Neuronal stem cell (in vitro differentiated cells): ENCODE results near the gene SAMD14.

Experiments
- DNase-seq: peaks from one replicate; pipeline ENCODE4 v3.0.0-alpha.2; 2013; ENCODE audit warnings: low spot score
- H2AFZ ChIP-seq: one replicate; pipeline ENCODE4 v1.6.1; 2013; ENCODE audit warnings: mild to moderate bottlenecking, low read length, inconsistent platforms
- H2AK5ac ChIP-seq: 2 replicates; pipeline ENCODE4 v1.6.1; 2013; ENCODE audit warnings: low read depth, mild to moderate bottlenecking, inconsistent platforms, low read length, moderate library complexity, mixed read lengths
- H2BK120ac ChIP-seq: 2 replicates; pipeline ENCODE4 v1.6.1; 2013; ENCODE audit warnings: low read depth, mild to moderate bottlenecking, inconsistent platforms, low read length, moderate library complexity, mixed read lengths
- H2BK12ac ChIP-seq: one replicate; pipeline ENCODE4 v1.6.1; 2013; ENCODE audit warnings: low read length, inconsistent platforms
- H2BK15ac ChIP-seq: 2 replicates; pipeline ENCODE4 v1.6.1; 2013; ENCODE audit warnings: mild to moderate bottlenecking, low read length, inconsistent platforms, mixed read lengths
- H2BK5ac ChIP-seq: one replicate; pipeline ENCODE4 v1.6.1; 2013; ENCODE audit warnings: inconsistent platforms, mild to moderate bottlenecking, low read length, moderate library complexity
- H3K14ac ChIP-seq: one replicate; pipeline ENCODE4 v1.6.1; 2013; ENCODE audit warnings: low read length, inconsistent platforms
- H3K18ac ChIP-seq: 2 replicates; pipeline ENCODE4 v1.6.1; 2013; ENCODE audit warnings: low read length, inconsistent platforms
- H3K23ac ChIP-seq: 2 replicates; pipeline ENCODE4 v1.6.1; 2013; ENCODE audit warnings: low read depth, mild to moderate bottlenecking, mixed read lengths, low read length, inconsistent platforms; ENCODE audit not compliant: poor library complexity
- H3K27ac ChIP-seq: replicated peaks from 3 replicates; pipeline ENCODE4 v1.5.1; 2013; ENCODE audit warnings: low read length, inconsistent platforms
- H3K27me3 ChIP-seq, 3 experiments: 2 replicates each; pipeline ENCODE4 v1.6.1; 2013; ENCODE audit warnings: low read length in 3 of 3, mild to moderate bottlenecking in 2 of 3, inconsistent platforms in 1 of 3, low read depth in 1 of 3, mixed read lengths in 1 of 3, moderate library complexity in 1 of 3; ENCODE audit not compliant: control insufficient read depth in 3 of 3, insufficient read depth in 3 of 3
- H3K36me3 ChIP-seq, 2 donors: replicated peaks in 1 of 2; 2 replicates each; pipeline ENCODE4 v1.6.1; 2013; ENCODE audit warnings: low read length in 2 of 2; ENCODE audit not compliant: control insufficient read depth in 2 of 2, insufficient read depth in 2 of 2
- H3K4ac ChIP-seq: 2 replicates; pipeline ENCODE4 v1.6.1; 2013; ENCODE audit warnings: inconsistent platforms, mild to moderate bottlenecking, low read length, moderate library complexity
- H3K4me1 ChIP-seq, 2 donors: 1 replicate in 1 of 2; 2 replicates in 1 of 2; pipeline ENCODE4 v1.6.1; 2013; ENCODE audit warnings: low read length in 2 of 2, low read depth in 1 of 2; ENCODE audit not compliant: control insufficient read depth in 2 of 2, insufficient read depth in 1 of 2
- H3K4me2 ChIP-seq: one replicate; pipeline ENCODE4 v1.6.1; 2013; ENCODE audit warnings: mild to moderate bottlenecking, low read length, inconsistent platforms; ENCODE audit not compliant: insufficient read depth, poor library complexity, severe bottlenecking
- H3K4me3 ChIP-seq, 2 donors: 2 replicates each; pipeline ENCODE4 v1.5.1; 2013; ENCODE audit warnings: low read length in 2 of 2, mild to moderate bottlenecking in 2 of 2, inconsistent platforms in 1 of 2, moderate library complexity in 1 of 2
- H3K79me1 ChIP-seq: one replicate; pipeline ENCODE4 v1.6.1; 2013; ENCODE audit warnings: low read depth, mild to moderate bottlenecking, inconsistent platforms, low read length, moderate library complexity
- H3K9ac ChIP-seq: one replicate; pipeline ENCODE4 v1.6.1; 2013; ENCODE audit warnings: mild to moderate bottlenecking, low read depth, low read length, inconsistent platforms; ENCODE audit not compliant: poor library complexity
- H3K9me3 ChIP-seq, 2 donors: replicated peaks in 1 of 2; 2 replicates each; pipeline versions ENCODE3 to v1.6.1; 2013; ENCODE audit warnings: low read length in 2 of 2, mild to moderate bottlenecking in 2 of 2, inconsistent platforms in 1 of 2, low read depth in 1 of 2, mixed read lengths in 1 of 2, moderate library complexity in 1 of 2; ENCODE audit not compliant: control insufficient read depth in 2 of 2, insufficient read depth in 1 of 2
- H4K8ac ChIP-seq: one replicate; pipeline ENCODE4 v1.6.1; 2013; ENCODE audit warnings: low read depth, mild to moderate bottlenecking, inconsistent platforms, low read length, moderate library complexity
- H4K91ac ChIP-seq: one replicate; pipeline ENCODE4 v1.6.1; 2013; ENCODE audit warnings: low read length, low read depth, mild to moderate bottlenecking, inconsistent platforms; ENCODE audit not compliant: poor library complexity
- WGBS, 2 donors: extraction: QIAGEN DNeasy Blood & Tissue Kit; methylation state at CpG; one replicate each; pipeline ENCODE4 v1.1.7; 2013; ENCODE audit warnings: missing lambda C conversion rate in 2 of 2, mixed read lengths in 1 of 2; ENCODE audit not compliant: insufficient read length in 2 of 2, insufficient replicate concordance in 1 of 2; ENCODE audit errors: extremely low coverage in 2 of 2; 5-methylcytosine and 5-hydroxymethylcytosine counted together

Gene SAMD14

GRCh38 chr17:50133028-50133768 is 3.2 kb upstream of the SAMD14 start:
- Histone ChIP-seq H2BK120ac (no peak overlapping the region), H2BK5ac (no peak overlapping the region), H3K27ac (no peak overlapping the region), H3K4me3 (no peak overlapping the region), H2BK15ac (no peak overlapping the region), H3K18ac (no peak overlapping the region), H4K8ac (no peak overlapping the region), H3K4ac (no peak overlapping the region), H3K79me1 (no peaks in the 10 kb centered on the region), H3K23ac (no peak overlapping the region), H3K36me3 (peaks cover 15 to 46% of the 10 kb centered on the region in 2 donors), H3K4me1 (peaks cover 7 to 10% of the 10 kb centered on the region in 2 donors), H3K14ac (no peak overlapping the region), H3K27me3 (no peaks in the 10 kb centered on the region), H4K91ac (no peak overlapping the region), H3K9me3 (no peaks in the 10 kb centered on the region), H3K9ac (peak overlapping the region; percentile 53), H2AK5ac (no peak overlapping the region), H2AFZ (no peak overlapping the region), H2BK12ac (no peak overlapping the region), H3K4me2 (no peak overlapping the region)
- WGBS, 2 donors = no CpG with 5 or more reads among the region's 7 CpGs
- no peak for DNase-seq

GRCh38 chr17:50132104-50132794 is 2.3 kb upstream of the SAMD14 start:
- Histone ChIP-seq H3K18ac (no peak overlapping the region), H2BK5ac (no peak overlapping the region), H2BK15ac (no peak overlapping the region), H4K91ac (no peak overlapping the region), H2BK120ac (no peak overlapping the region), H3K4me2 (no peak overlapping the region), H3K4me3 (no peak overlapping the region), H3K4me1 (peaks cover 9 to 10% of the 10 kb centered on the region in 2 donors), H3K14ac (no peak overlapping the region), H3K23ac (no peak overlapping the region), H2BK12ac (no peak overlapping the region), H3K9me3 (no peaks in the 10 kb centered on the region), H2AFZ (no peak overlapping the region), H3K4ac (no peak overlapping the region), H4K8ac (no peak overlapping the region), H3K9ac (no peak overlapping the region), H3K79me1 (no peaks in the 10 kb centered on the region), H3K36me3 (peaks cover 6 to 36% of the 10 kb centered on the region in 2 donors), H3K27me3 (no peaks in the 10 kb centered on the region), H2AK5ac (no peak overlapping the region), H3K27ac (no peak overlapping the region)
- DNase-seq = no peak
- WGBS, 2 donors = no CpG with 5 or more reads among the region's 6 CpGs

- Histone ChIP-seq H3K4me3 (peak overlapping the region in 1 of 2 donors; percentile 57), H2BK120ac (peak overlapping the region; percentile 95), H2BK12ac (no peak overlapping the region), H3K27ac (no peak overlapping the region), H2BK5ac (no peak overlapping the region), H3K4me1 (peaks cover 10 to 11% of the 10 kb centered on the region in 2 donors), H3K4me2 (peak overlapping the region; percentile 82), H2BK15ac (peak overlapping the region; percentile 96), H3K23ac (peak overlapping the region; percentile 8), H3K9me3 (no peaks in the 10 kb centered on the region), H3K79me1 (no peaks in the 10 kb centered on the region), H3K18ac (peak overlapping the region; percentile 11), H3K27me3 (no peaks in the 10 kb centered on the region), H2AK5ac (peak overlapping the region; percentile 98), H3K9ac (no peak overlapping the region), H3K4ac (no peak overlapping the region), H4K91ac (no peak overlapping the region), H4K8ac (no peak overlapping the region), H3K36me3 (peaks cover 4 to 21% of the 10 kb centered on the region in 2 donors), H3K14ac (no peak overlapping the region), H2AFZ (peak overlapping the region; percentile 98)
- DNase-seq = no peak
- WGBS, 2 donors = no CpG with 5 or more reads among the region's 19 CpGs
Observed at GRCh38 chr17:50130559-50131305, 772 bp upstream of the SAMD14 start.

GRCh38 chr17:50129353-50129727 is 620 bp downstream of the SAMD14 start:
- H3K79me1 ChIP-seq = no peaks in the 10 kb centered on the region
- no peak overlapping the region for H3K27ac ChIP-seq
- H3K14ac ChIP-seq = no peak overlapping the region
- H3K27me3 ChIP-seq = no peaks in the 10 kb centered on the region
- H2BK15ac ChIP-seq = peak overlapping the region; percentile 11
- H3K4me3 ChIP-seq = peak overlapping the region; percentile 57 to 88
- peaks cover under 1 to 9% of the 10 kb centered on the region in 2 donors for H3K36me3 ChIP-seq
- H3K4me2 ChIP-seq = peak overlapping the region; percentile 82
- H3K4ac ChIP-seq = peak overlapping the region; percentile 60
- peak overlapping the region; percentile 63 for H2BK5ac ChIP-seq
- H2AK5ac ChIP-seq = no peak overlapping the region
- H3K9ac ChIP-seq = peak overlapping the region; percentile 70
- DNase-seq = no peak
- peak overlapping the region; percentile 83 for H2BK120ac ChIP-seq
- WGBS, 2 donors = no CpG with 5 or more reads among the region's 31 CpGs
- H3K23ac ChIP-seq = no peak overlapping the region
- no peaks in the 10 kb centered on the region for H3K9me3 ChIP-seq
- peaks cover 11 to 12% of the 10 kb centered on the region in 2 donors for H3K4me1 ChIP-seq
- H4K8ac ChIP-seq = no peak overlapping the region
- H3K18ac ChIP-seq = peak overlapping the region; percentile 94
- H4K91ac ChIP-seq = no peak overlapping the region
- no peak overlapping the region for H2BK12ac ChIP-seq
- peak overlapping the region; percentile 98 for H2AFZ ChIP-seq
